Ovary (tissue), 9 donors: ENCODE data around the gene TGM5. TPM values are rescaled to one million over a fixed set of nuclear protein-coding genes. Genes with fewer than 3 reads are reported as not detected.
A peak's percentile ranks its signal among the peaks of the same experiment; 100 is the strongest.

Source experiments
- DNase-seq, 5 donors: peaks; one replicate each; pipeline ENCODE4 v3.0.0-alpha.2; 2019 to 2020
- H3K27ac ChIP-seq, 2 donors: fragments of 200-600 bp; one replicate each; pipeline versions ENCODE4 v1.5.1 to v1.8.0; 2019 to 2022
- H3K27me3 ChIP-seq: fragments of 200-600 bp; one replicate; pipeline ENCODE4 v1.8.0; 2022
- H3K36me3 ChIP-seq: fragments of 200-600 bp; sonication (generic); one replicate; pipeline ENCODE4 v1.5.1; 2019
- H3K4me1 ChIP-seq: one replicate; pipeline ENCODE4 v1.8.1; 2013; ENCODE audit warnings: mild to moderate bottlenecking, moderate library complexity; ENCODE audit not compliant: insufficient read depth
- H3K4me3 ChIP-seq: fragments of 200-600 bp; sonication (generic); one replicate; pipeline ENCODE4 v1.5.1; 2017
- H3K9me3 ChIP-seq, 2 donors: fragments of 200-600 bp in 1 of 2; sonication (generic) in 1 of 2; one replicate each; pipeline versions ENCODE4 v1.5.1 to v1.8.1; 2013 to 2019; ENCODE audit warnings: mild to moderate bottlenecking in 1 of 2, moderate library complexity in 1 of 2
- CTCF ChIP-seq, 3 donors: fragments of 450-650 bp in 2 of 3; fragments of 200-600 bp in 1 of 3; IDR thresholded peaks; one replicate each; pipeline versions ENCODE4 v1.5.1 to v1.8.0; 2016 to 2022; ENCODE audit warnings: antibody characterized with exemption in 3 of 3, mild to moderate bottlenecking in 1 of 3
- EP300 ChIP-seq: sonication (generic); formaldehyde crosslinking; IDR thresholded peaks from one replicate; pipeline ENCODE4 v1.6.1; 2017; ENCODE audit warnings: antibody characterized with exemption
- POLR2A ChIP-seq: fragments of 450-650 bp; IDR thresholded peaks from one replicate; pipeline ENCODE4 v1.6.1; 2017; ENCODE audit warnings: antibody characterized with exemption, mild to moderate bottlenecking, moderate library complexity
- WGBS, 3 donors: extraction: QIAGEN DNeasy Blood & Tissue Kit in 1 of 3; methylation state at CpG; one replicate each; pipeline versions ENCODE4 v1.1.5 to v1.1.7; 2013 to 2017; 5-methylcytosine and 5-hydroxymethylcytosine counted together
- intact Hi-C, 4 donors: fragments of 100-400 bp; cut with DNase I; formaldehyde crosslinking; loops; one replicate each; pipeline versions ENCODE4 v1.11.0 to v1.15.1; 2022 to 2023
- polyA plus RNA-seq, 2 donors: library from polyadenylated mRNA; stranded (reverse); fragments of 200-250 nt in 1 of 2; fragments of 350-450 nt in 1 of 2; fragmentation: Illumina TruSeq in 1 of 2; extraction: RNeasy Lipid Tissue Mini Kit (QIAGEN cat#74804) in 1 of 2; gene quantifications; one replicate each; pipeline ENCODE4 v1.2.3, GENCODE V29; 2013 to 2014
- small RNA-seq: library from RNA; depleted of rRNA; stranded (forward); fragments of <200 nt; gene quantifications from one replicate; pipeline ENCODE3, GENCODE V24; 2016
- total RNA-seq, 7 donors: library from RNA; depleted of rRNA in 2 of 7; stranded (reverse); fragments of >200 nt in 2 of 7; fragmentation: NEBNext Ultra II Directional in 3 of 7; extraction: Animal tissue kit (Norgen Biotek cat#: 25700) in 3 of 7; gene quantifications; one replicate each; pipeline versions ENCODE4 v1.1.0 to v1.2.4, GENCODE V29; 2016 to 2023
- donor health status: DM: no; HTN: no; CAD: no; lungs with moderate emphysema.
- donor health status: DM: no; HTN: no; CAD: no.
- donor health status: Bipolar disorder and iron deficiency.
- donor health status: DM: yes; HTN: yes; CAD: no.
- donor health status: DM: no; HTN: no; CAD: no.
- donor health status: DM: yes; HTN: yes; CAD: no.

TGM5 gene
- total and polyA plus RNA-seq, 9 donors, result not detected

- no peak for TF ChIP-seq EP300
- TF ChIP-seq POLR2A, result no peak
- no peak for TF ChIP-seq CTCF (IDR thresholded peaks at IDR 0.05)
- no peaks in the 10 kb centered on the region for H3K9me3 ChIP-seq
- intact Hi-C loops, result no loop called here
- no peaks in the 10 kb centered on the region for H3K4me1 ChIP-seq
- 79 to 84% (median 84%) methylated on average over 9 of the region's 9 CpGs for WGBS, 3 donors
- DNase-seq, result no peak
- H3K27me3 ChIP-seq, result no peaks in the 10 kb centered on the region
- H3K27ac ChIP-seq, result peak overlapping the region in 1 of 2 donors; percentile 69
- H3K4me3 ChIP-seq, result no peak overlapping the region
- no peaks in the 10 kb centered on the region for H3K36me3 ChIP-seq
Measured at GRCh38 chr15:43184407-43185124, 82.2 kb downstream of the TGM5 start.

GRCh38 chr15:43183270-43183669, 83.5 kb downstream of the TGM5 start:
- no peak for DNase-seq
- H3K9me3 ChIP-seq, result no peaks in the 10 kb centered on the region
- no peaks in the 10 kb centered on the region for H3K4me1 ChIP-seq
- intact Hi-C loops, result no loop called here
- no peak overlapping the region for H3K4me3 ChIP-seq
- WGBS, 3 donors, result 77 to 80% (median 79%) methylated on average over 3 of the region's 3 CpGs
- no peak for TF ChIP-seq POLR2A
- no peaks in the 10 kb centered on the region for H3K36me3 ChIP-seq
- no peak overlapping the region for H3K27ac ChIP-seq
- H3K27me3 ChIP-seq, result no peaks in the 10 kb centered on the region

Small RNA genes within 50 kb of the gene (small RNA-seq; reads per million reads assigned to genes)
- not detected for gene RF00019

Other genes starting within 250 kb of the TGM5 start
- 10 to 100 TPM; 21.2 to 34.1 (median 27.0) TPM for gene UBR1, start 160.9 kb downstream of the TGM5 start, total RNA-seq
- 10 to 100 TPM in 1 of 2 donors, 1 to 10 TPM in 1; 7.5 to 14.6 TPM for gene UBR1, start 160.9 kb downstream of the TGM5 start, polyA plus RNA-seq
- 10 to 100 TPM in 5 of 7 donors, 1 to 10 TPM in 2; 8.7 to 15.2 (median 13.8) TPM for gene TMEM62, start 133.3 kb downstream of the TGM5 start, total RNA-seq
- 10 to 100 TPM in 1 of 2 donors, 1 to 10 TPM in 1; 6.6 to 17.4 TPM for gene TMEM62, start 133.3 kb downstream of the TGM5 start, polyA plus RNA-seq
- 10 to 100 TPM; 25.2 to 55.3 (median 28.3) TPM for gene CCNDBP1, start 81.5 kb downstream of the TGM5 start, total RNA-seq
- gene CCNDBP1, start 81.5 kb downstream of the TGM5 start, polyA plus RNA-seq, result 10 to 100 TPM; 34.2 to 69.7 TPM
- 1 to 10 TPM in 1 of 7 donors, under 1 TPM in 2, not detected in 4; 0.43 to 2.5 (median 0.66) TPM for gene EPB42, start 45.9 kb downstream of the TGM5 start, total RNA-seq
- not detected for gene EPB42, start 45.9 kb downstream of the TGM5 start, polyA plus RNA-seq
- gene TGM7, start 35.3 kb upstream of the TGM5 start, total RNA-seq, result 1 to 10 TPM in 1 of 7 donors, not detected in 6; 1.5 TPM
- gene TGM7, start 35.3 kb upstream of the TGM5 start, polyA plus RNA-seq, result not detected
- 10 to 100 TPM in 4 of 7 donors, 1 to 10 TPM in 3; 4.4 to 13.4 (median 10.6) TPM for gene LCMT2, start 63.6 kb upstream of the TGM5 start, total RNA-seq
- gene LCMT2, start 63.6 kb upstream of the TGM5 start, polyA plus RNA-seq, result 1 to 10 TPM; 4.6 to 7.9 TPM
- gene ZSCAN29, start 104.1 kb upstream of the TGM5 start, total RNA-seq, result 10 to 100 TPM; 14.2 to 24.1 (median 20.5) TPM
- gene ZSCAN29, start 104.1 kb upstream of the TGM5 start, polyA plus RNA-seq, result 10 to 100 TPM in 1 of 2 donors, 1 to 10 TPM in 1; 8.5 to 10.1 TPM
- 10 to 100 TPM; 10.8 to 17.0 (median 15.4) TPM for gene TUBGCP4, start 104.2 kb upstream of the TGM5 start, total RNA-seq
- 10 to 100 TPM in 1 of 2 donors, 1 to 10 TPM in 1; 5.0 to 15.7 TPM for gene TUBGCP4, start 104.2 kb upstream of the TGM5 start, polyA plus RNA-seq
- gene TP53BP1, start 226.2 kb upstream of the TGM5 start, total RNA-seq, result 10 to 100 TPM; 29.7 to 72.1 (median 51.8) TPM
- gene TP53BP1, start 226.2 kb upstream of the TGM5 start, polyA plus RNA-seq, result 10 to 100 TPM; 14.5 to 33.4 TPM